GM21825 (cell line): ENCODE measurements around the gene FBXO42.

ENCODE experiments used
- ATAC-seq: cut with Tn5 transposase; IDR thresholded peaks from one replicate; pipeline ENCODE4 v1.9.1; 2021; ENCODE audit warnings: mild to moderate bottlenecking, moderate library complexity; ENCODE audit not compliant: unreplicated experiment

The FBXO42 gene

GRCh38 chr1:16244650-16245285 lies 107.5 kb downstream of the FBXO42 start:
- no peak for ATAC-seq

GRCh38 chr1:16243936-16244649 lies 108.2 kb downstream of the FBXO42 start:
- no peak for ATAC-seq

- no peak for ATAC-seq
Observed at GRCh38 chr1:16243215-16243610, 109.1 kb downstream of the FBXO42 start.

- ATAC-seq, result no peak
Observed at GRCh38 chr1:16242556-16243214, 109.6 kb downstream of the FBXO42 start.

- no peak for ATAC-seq
Observed at GRCh38 chr1:16241221-16241708, 111.0 kb downstream of the FBXO42 start.

- ATAC-seq, result no peak
Observed at GRCh38 chr1:16239972-16240491, 112.2 kb downstream of the FBXO42 start.

- no peak for ATAC-seq
Observed at GRCh38 chr1:16237343-16237830, 114.9 kb downstream of the FBXO42 start.

- peak; percentile 81 for ATAC-seq
Observed at GRCh38 chr1:16236511-16237342, 115.6 kb downstream of the FBXO42 start, which contains the start of gene CPLANE2. Gene CPLANE2 (minus strand): TSS chr1:16237183. CDS start chr1:16236742, 441 bp downstream.

- ATAC-seq, result peak; percentile 45
Observed at GRCh38 chr1:16235944-16236510, 116.3 kb downstream of the FBXO42 start.

- no peak for ATAC-seq
Observed at GRCh38 chr1:16235347-16235746, 116.9 kb downstream of the FBXO42 start.

- no peak for ATAC-seq
Observed at GRCh38 chr1:16233431-16233830, 118.8 kb downstream of the FBXO42 start.

GRCh38 chr1:16232316-16232710 lies 120.0 kb downstream of the FBXO42 start:
- ATAC-seq, result no peak

GRCh38 chr1:16231331-16232315 lies 120.7 kb downstream of the FBXO42 start:
- ATAC-seq, result no peak

GRCh38 chr1:16230744-16231143 lies 121.5 kb downstream of the FBXO42 start:
- ATAC-seq, result no peak

GRCh38 chr1:16229976-16230740 lies 122.1 kb downstream of the FBXO42 start:
- no peak for ATAC-seq

- ATAC-seq, result no peak
Observed at GRCh38 chr1:16226490-16227179, 125.6 kb downstream of the FBXO42 start.

GRCh38 chr1:16226129-16226489 lies 126.2 kb downstream of the FBXO42 start:
- no peak for ATAC-seq

GRCh38 chr1:16224472-16224871 lies 127.8 kb downstream of the FBXO42 start:
- no peak for ATAC-seq
